Uterus (tissue), 4 donors: ENCODE data around the gene SERGEF. TPM values are rescaled to one million over a fixed set of nuclear protein-coding genes. Genes with fewer than 3 reads are reported as not detected.
A peak's percentile ranks its signal among the peaks of the same experiment; 100 is the strongest.

ENCODE experiments used
- DNase-seq, 2 donors: peaks; one replicate each; pipeline ENCODE4 v3.0.0-alpha.2; 2019 to 2020
- H3K27ac ChIP-seq, 2 donors: fragments of 200-600 bp; sonication (generic); 1 replicate in 1 of 2; 2 replicates in 1 of 2; pipeline ENCODE4 v1.5.1; 2016 to 2018
- H3K27me3 ChIP-seq, 2 donors: fragments of 200-600 bp; sonication (generic); one replicate each; pipeline ENCODE4 v1.5.1; 2018 to 2019; ENCODE audit warnings: control low read depth in 1 of 2
- H3K36me3 ChIP-seq, 2 donors: fragments of 200-600 bp; sonication (generic); one replicate each; pipeline ENCODE4 v1.5.1; 2019; ENCODE audit warnings: control low read depth in 1 of 2
- H3K4me1 ChIP-seq, 2 donors: fragments of 200-600 bp; sonication (generic); one replicate each; pipeline ENCODE4 v1.5.1; 2018 to 2019; ENCODE audit warnings: control low read depth in 1 of 2
- H3K4me3 ChIP-seq, 2 donors: fragments of 200-600 bp; sonication (generic); 1 replicate in 1 of 2; 2 replicates in 1 of 2; pipeline ENCODE4 v1.5.1; 2018 to 2019; ENCODE audit warnings: mild to moderate bottlenecking in 1 of 2
- H3K9me3 ChIP-seq, 2 donors: fragments of 200-600 bp; sonication (generic); one replicate each; pipeline ENCODE4 v1.5.1; 2019; ENCODE audit warnings: control low read depth in 1 of 2
- POLR2A ChIP-seq, 2 donors: fragments of 450-650 bp; IDR thresholded peaks; one replicate each; pipeline ENCODE4 v1.6.1; 2016; ENCODE audit warnings: antibody characterized with exemption in 2 of 2, mild to moderate bottlenecking in 1 of 2, moderate library complexity in 1 of 2
- intact Hi-C: fragments of 100-400 bp; cut with DNase I; formaldehyde crosslinking; loops from one replicate; pipeline ENCODE4 v1.15.1; 2023; ENCODE audit warnings: low total_unique reads
- total RNA-seq, 4 donors: library from RNA; depleted of rRNA in 3 of 4; stranded (reverse); fragments of >200 nt in 3 of 4; gene quantifications; one replicate each; pipeline versions ENCODE4 v1.1.0 to v1.2.4, GENCODE V29; 2014 to 2023
- TF ChIP-seq, protein P1 (sequence below), 4 experiments: fragments of 200-600 bp in 2 of 4; fragments of 450-650 bp in 2 of 4; sonication (generic) in 2 of 4; IDR thresholded peaks; one replicate each; pipeline ENCODE4 v1.5.1; 2016 to 2019; ENCODE audit warnings: antibody characterized with exemption in 4 of 4, mild to moderate bottlenecking in 2 of 4, moderate library complexity in 1 of 4
- donor health status: DM: yes; HTN: yes; CAD: no.

The SERGEF gene
- total RNA-seq, 4 donors from 2014 or later: 12.6 to 64.4 (median 43.7) TPM

- H3K4me1 ChIP-seq: no peaks in the 10 kb centered on the region
- H3K27ac ChIP-seq: no peak overlapping the region
- TF ChIP-seq, protein P1, sequence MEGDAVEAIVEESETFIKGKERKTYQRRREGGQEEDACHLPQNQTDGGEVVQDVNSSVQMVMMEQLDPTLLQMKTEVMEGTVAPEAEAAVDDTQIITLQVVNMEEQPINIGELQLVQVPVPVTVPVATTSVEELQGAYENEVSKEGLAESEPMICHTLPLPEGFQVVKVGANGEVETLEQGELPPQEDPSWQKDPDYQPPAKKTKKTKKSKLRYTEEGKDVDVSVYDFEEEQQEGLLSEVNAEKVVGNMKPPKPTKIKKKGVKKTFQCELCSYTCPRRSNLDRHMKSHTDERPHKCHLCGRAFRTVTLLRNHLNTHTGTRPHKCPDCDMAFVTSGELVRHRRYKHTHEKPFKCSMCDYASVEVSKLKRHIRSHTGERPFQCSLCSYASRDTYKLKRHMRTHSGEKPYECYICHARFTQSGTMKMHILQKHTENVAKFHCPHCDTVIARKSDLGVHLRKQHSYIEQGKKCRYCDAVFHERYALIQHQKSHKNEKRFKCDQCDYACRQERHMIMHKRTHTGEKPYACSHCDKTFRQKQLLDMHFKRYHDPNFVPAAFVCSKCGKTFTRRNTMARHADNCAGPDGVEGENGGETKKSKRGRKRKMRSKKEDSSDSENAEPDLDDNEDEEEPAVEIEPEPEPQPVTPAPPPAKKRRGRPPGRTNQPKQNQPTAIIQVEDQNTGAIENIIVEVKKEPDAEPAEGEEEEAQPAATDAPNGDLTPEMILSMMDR (IDR thresholded peaks at IDR 0.05): no peak
- no peak for TF ChIP-seq POLR2A (IDR thresholded peaks at IDR 0.05)
- no peak overlapping the region for H3K4me3 ChIP-seq
- H3K36me3 ChIP-seq: no peaks in the 10 kb centered on the region
- DNase-seq: no peak
- intact Hi-C loops: no loop called here
- no peaks in the 10 kb centered on the region for H3K9me3 ChIP-seq
- H3K27me3 ChIP-seq: no peaks in the 10 kb centered on the region
Observed at GRCh38 chr11:17831883-17832282, 181.0 kb downstream of the SERGEF start.

- H3K9me3 ChIP-seq: no peaks in the 10 kb centered on the region
- DNase-seq: no peak
- no peaks in the 10 kb centered on the region for H3K36me3 ChIP-seq
- intact Hi-C loops: no loop called here
- H3K4me3 ChIP-seq: no peak overlapping the region
- H3K27ac ChIP-seq: no peak overlapping the region
- TF ChIP-seq, protein P1 (IDR thresholded peaks at IDR 0.05): no peak
- TF ChIP-seq POLR2A (IDR thresholded peaks at IDR 0.05): no peak
- H3K4me1 ChIP-seq: no peaks in the 10 kb centered on the region
- H3K27me3 ChIP-seq: no peaks in the 10 kb centered on the region
Observed at GRCh38 chr11:17831228-17831627, 181.6 kb downstream of the SERGEF start.

GRCh38 chr11:17828311-17828751, 184.5 kb downstream of the SERGEF start:
- intact Hi-C loops: no loop called here
- Histone ChIP-seq H3K4me1 (no peaks in the 10 kb centered on the region), H3K27me3 (no peaks in the 10 kb centered on the region), H3K9me3 (no peaks in the 10 kb centered on the region), H3K36me3 (no peaks in the 10 kb centered on the region), H3K27ac (no peak overlapping the region), H3K4me3 (no peak overlapping the region)
- TF ChIP-seq POLR2A (IDR thresholded peaks at IDR 0.05): no peak
- TF ChIP-seq, protein P1 (IDR thresholded peaks at IDR 0.05): no peak
- peak; percentile 52 to 61 for DNase-seq

DNA sequence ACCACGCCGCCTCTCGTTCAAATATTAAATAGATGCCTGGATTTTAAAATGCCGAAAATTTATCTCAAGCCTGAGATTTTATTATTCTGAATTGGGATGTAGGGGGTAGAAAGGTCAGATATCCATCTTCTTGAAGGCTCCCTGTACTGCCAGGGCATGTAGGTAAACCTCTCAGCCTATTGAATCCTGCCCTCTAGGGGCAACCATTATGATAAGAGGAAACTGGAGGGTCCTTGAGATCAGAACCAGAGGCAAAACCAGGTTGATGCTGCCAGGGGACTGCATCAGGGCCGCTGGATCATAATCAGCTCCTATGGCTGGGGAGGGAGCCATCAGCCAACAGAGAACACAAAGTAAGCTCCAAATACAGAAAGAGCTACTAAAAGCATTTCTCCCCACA, 185.8 kb downstream of the SERGEF start:
- intact Hi-C loops: no loop called here
- TF ChIP-seq, protein P1 (IDR thresholded peaks at IDR 0.05): no peak
- TF ChIP-seq POLR2A (IDR thresholded peaks at IDR 0.05): no peak
- no peak overlapping the region for H3K27ac ChIP-seq

GRCh38 chr11:17822401-17822781, 190.5 kb downstream of the SERGEF start:
- Histone ChIP-seq H3K27me3 (no peaks in the 10 kb centered on the region), H3K9me3 (no peaks in the 10 kb centered on the region), H3K27ac (no peak overlapping the region), H3K4me1 (no peaks in the 10 kb centered on the region), H3K4me3 (no peak overlapping the region), H3K36me3 (no peaks in the 10 kb centered on the region)
- no peak for DNase-seq
- intact Hi-C loops: no loop called here
- TF ChIP-seq, protein P1 (IDR thresholded peaks at IDR 0.05): no peak
- no peak for TF ChIP-seq POLR2A (IDR thresholded peaks at IDR 0.05)

More for the DNA sequence above, 185.8 kb downstream of the SERGEF start:
- Histone ChIP-seq H3K36me3 (no peaks in the 10 kb centered on the region), H3K9me3 (no peaks in the 10 kb centered on the region), H3K4me1 (no peaks in the 10 kb centered on the region), H3K4me3 (no peak overlapping the region), H3K27me3 (no peaks in the 10 kb centered on the region)
- DNase-seq: no peak
